ENCODE measurements around the gene TFCP2L1. TPM values are rescaled to one million over a fixed set of nuclear protein-coding genes. Genes with fewer than 3 reads are reported as not detected.

Gene TFCP2L1
- total and polyA plus RNA-seq, 2 donors (not counting 3 experiments of a cell fraction or from before 2014, with no cell fraction given): not detected

- Histone ChIP-seq H3K27me3 (ENCODE audit: control insufficient read depth in 2 of 2, insufficient read depth in 2 of 2, low read length in 2 of 2) (no peaks in the 10 kb centered on the region), H4K20me1 (replicated peaks; ENCODE audit: control insufficient read depth, extremely low read depth, insufficient read depth, low read length) (no peaks in the 10 kb centered on the region), H3K4me1 (ENCODE audit: control insufficient read depth, extremely low read depth, insufficient read depth, low read length) (no peaks in the 10 kb centered on the region), H3K9me1 (replicated peaks; ENCODE audit: control insufficient read depth, extremely low read depth, insufficient read depth, low read length) (no peaks in the 10 kb centered on the region), H2AFZ (ENCODE audit: low read depth, low read length) (no peak overlapping the region), H3K4me3 (replicated peaks in 1 of 3; ENCODE audit: insufficient read depth in 1 of 3, low read depth in 1 of 3, low read length in 3 of 3) (no peak overlapping the region), H3K4me2 (ENCODE audit: insufficient read depth, low read length) (no peak overlapping the region), H3K9me3 (replicated peaks; ENCODE audit: control insufficient read depth, insufficient read depth, low read length) (no peaks in the 10 kb centered on the region), H3K27ac (ENCODE audit: insufficient read depth, low read depth, low read length) (no peak overlapping the region), H3K79me2 (ENCODE audit: control insufficient read depth, insufficient read depth, low read length) (no peaks in the 10 kb centered on the region), H3K36me3 (ENCODE audit: control insufficient read depth in 2 of 2, extremely low read depth in 1 of 2, insufficient read depth in 2 of 2, low read length in 2 of 2) (no peaks in the 10 kb centered on the region), H3K9ac (replicated peaks; ENCODE audit: extremely low read depth, insufficient read depth, low read length) (no peak overlapping the region)
- intact Hi-C loops (cut with micrococcal nuclease): no loop called here
- no peak for TF ChIP-seq POLR2AphosphoS5 (IDR thresholded peaks at IDR 0.05; ENCODE audit: insufficient read depth, low read depth, low read length)
- no peak for TF ChIP-seq MAX (IDR thresholded peaks at IDR 0.05; ENCODE audit: insufficient read depth, insufficient read length)
- no peak for TF ChIP-seq JUN (IDR thresholded peaks at IDR 0.05; ENCODE audit: borderline replicate concordance, insufficient read depth, insufficient read length, low read depth)
- TF ChIP-seq FOS (IDR thresholded peaks at IDR 0.05; ENCODE audit: borderline replicate concordance, insufficient read depth, low read length): no peak
- no peak for TF ChIP-seq EZH2 (IDR thresholded peaks at IDR 0.05; ENCODE audit: borderline replicate concordance, low read depth, low read length, severe bottlenecking)
- TF ChIP-seq POLR2A (IDR thresholded peaks at IDR 0.05; ENCODE audit: low read depth, low read length): no peak
- TF ChIP-seq CTCF (IDR thresholded peaks at IDR 0.05; ENCODE audit: extremely low read depth in 1 of 2, insufficient read depth in 1 of 2, low read depth in 1 of 2, low read length in 2 of 2): no peak
- no peak for TF ChIP-seq MYC (IDR thresholded peaks at IDR 0.05; ENCODE audit: low read depth, low read length)
- TF ChIP-seq GATA2 (IDR thresholded peaks at IDR 0.05; ENCODE audit: insufficient read depth, insufficient read length, low read depth, low read length): no peak
- ChIA-PET POLR2A (no interaction called here), CTCF (no interaction called here)
- BruUV-seq (replicated peaks): no TSS peak
- no peak for DNase-seq (ENCODE audit: low read depth, low spot score)
- dilution Hi-C loops (cut with MboI; ENCODE audit: extremely low pct_ligation_motif_present, low sequenced_read_pairs): no loop called here
- no peak for FAIRE-seq
These were observed 95.2 kb downstream of the TFCP2L1 start for GRCh38 chr2:121189661-121190381.

Measured in endothelial cell of umbilical vein (primary cell).